Endothelial cell of umbilical vein (primary cell): ENCODE data around the gene ITSN1. TPM values are rescaled to one million over a fixed set of nuclear protein-coding genes. Genes with fewer than 3 reads are reported as not detected.

Source experiments
- BruUV-seq: library from RNA; stranded (reverse); fragments of 400-500 nt; replicated peaks from 2 replicates; lab custom pipeline; 2021; lab: Mats Ljungman, UMichigan
- CTCF ChIA-PET: fragments of 300-600, 350-600 bp; sonication (Branson Sonifier 250); formaldehyde crosslinking; loops from one replicate; lab custom pipeline; 2021; ENCODE audit warnings: antibody characterized with exemption, inconsistent platforms; lab: Charles Lee
- POLR2A ChIA-PET: fragments of 300-600, 350-600 bp; sonication (Branson Sonifier 250); formaldehyde crosslinking; loops from one replicate; lab custom pipeline; 2021; ENCODE audit warnings: antibody characterized with exemption, inconsistent platforms; lab: Charles Lee
- DNase-seq: peaks from one replicate; pipeline ENCODE4 v3.0.0-alpha.2; 2011; ENCODE audit warnings: low read depth, low spot score
- FAIRE-seq: peaks from 2 replicates; lab custom pipeline; 2011; peaks lifted over from hg19 to GRCh38; lab: Jason Lieb, UNC
- H2AFZ ChIP-seq: 2 replicates; pipeline ENCODE4 v1.6.0; 2012; ENCODE audit warnings: low read depth, low read length, control low read depth, inconsistent platforms
- H3K27ac ChIP-seq: 2 replicates; pipeline ENCODE4 v1.5.1; 2011; ENCODE audit warnings: low read depth, mild to moderate bottlenecking, control low read depth, low read length, moderate library complexity; ENCODE audit not compliant: insufficient read depth
- H3K27me3 ChIP-seq, 2 experiments: 2 replicates each; pipeline versions ENCODE4 v1.6.0 to v1.6.1; 2011; ENCODE audit warnings: low read length in 2 of 2, mixed read lengths in 1 of 2; ENCODE audit not compliant: control insufficient read depth in 2 of 2, insufficient read depth in 2 of 2
- H3K36me3 ChIP-seq, 2 experiments: 2 replicates in 1 of 2; 3 replicates in 1 of 2; pipeline ENCODE4 v1.5.1; 2011; ENCODE audit warnings: low read length in 2 of 2, mild to moderate bottlenecking in 1 of 2, moderate library complexity in 1 of 2; ENCODE audit not compliant: control insufficient read depth in 2 of 2, insufficient read depth in 2 of 2; ENCODE audit errors: extremely low read depth in 1 of 2
- H3K4me1 ChIP-seq: 3 replicates; pipeline ENCODE4 v1.5.1; 2011; ENCODE audit warnings: mild to moderate bottlenecking, low read length; ENCODE audit not compliant: control insufficient read depth, insufficient read depth; ENCODE audit errors: extremely low read depth
- H3K4me2 ChIP-seq: 2 replicates; pipeline ENCODE4 v1.6.1; 2011; ENCODE audit warnings: low read length, control low read depth, mixed read lengths; ENCODE audit not compliant: insufficient read depth
- H3K4me3 ChIP-seq, 3 experiments: fragments of 200-600 bp in 1 of 3; sonication (generic), shearing (Covaris generic) in 1 of 3; replicated peaks in 1 of 3; 2 replicates each; pipeline ENCODE4 v1.5.1; 2011 to 2016; ENCODE audit warnings: control low read depth in 3 of 3, low read length in 3 of 3, mild to moderate bottlenecking in 2 of 3, inconsistent platforms in 1 of 3, low read depth in 1 of 3, moderate library complexity in 1 of 3; ENCODE audit not compliant: insufficient read depth in 1 of 3
- H3K79me2 ChIP-seq: 2 replicates; pipeline ENCODE4 v1.6.0; 2012; ENCODE audit warnings: low read length, inconsistent platforms; ENCODE audit not compliant: control insufficient read depth, insufficient read depth
- H3K9ac ChIP-seq: replicated peaks from 2 replicates; pipeline ENCODE3; 2011; ENCODE audit warnings: low read length, control low read depth; ENCODE audit not compliant: insufficient read depth; ENCODE audit errors: extremely low read depth
- H3K9me1 ChIP-seq: replicated peaks from 3 replicates; pipeline ENCODE4 v1.6.0; 2011; ENCODE audit warnings: mild to moderate bottlenecking, low read length; ENCODE audit not compliant: control insufficient read depth, insufficient read depth; ENCODE audit errors: extremely low read depth
- H3K9me3 ChIP-seq: replicated peaks from 2 replicates; pipeline ENCODE4 v1.5.1; 2012; ENCODE audit warnings: low read length, inconsistent platforms; ENCODE audit not compliant: control insufficient read depth, insufficient read depth
- H4K20me1 ChIP-seq: replicated peaks from 2 replicates; pipeline ENCODE3; 2011; ENCODE audit warnings: mild to moderate bottlenecking, low read length; ENCODE audit not compliant: control insufficient read depth, insufficient read depth; ENCODE audit errors: extremely low read depth
- CTCF ChIP-seq, 2 donors: IDR thresholded peaks; 1 replicate in 1 of 2; 2 replicates in 1 of 2; pipeline ENCODE4 v1.5.1; 2011; ENCODE audit warnings: low read length in 2 of 2, mild to moderate bottlenecking in 2 of 2, moderate library complexity in 2 of 2, control low read depth in 1 of 2, inconsistent platforms in 1 of 2, low read depth in 1 of 2; ENCODE audit not compliant: insufficient read depth in 1 of 2; ENCODE audit errors: extremely low read depth in 1 of 2
- EZH2 ChIP-seq: IDR thresholded peaks from 2 replicates; pipeline ENCODE4 v1.6.1; 2012; ENCODE audit warnings: borderline replicate concordance, low read depth, mild to moderate bottlenecking, moderate library complexity, low read length, inconsistent platforms; ENCODE audit not compliant: severe bottlenecking
- FOS ChIP-seq: IDR thresholded peaks from 2 replicates; pipeline ENCODE4 v1.6.1; 2011; ENCODE audit warnings: mild to moderate bottlenecking, low read length, moderate library complexity, borderline replicate concordance; ENCODE audit not compliant: insufficient read depth
- GATA2 ChIP-seq: IDR thresholded peaks from 2 replicates; pipeline ENCODE4 v1.7.0; 2011; ENCODE audit warnings: low read depth, mild to moderate bottlenecking, moderate library complexity, mixed read lengths, low read length; ENCODE audit not compliant: insufficient read length, insufficient read depth
- JUN ChIP-seq: IDR thresholded peaks from 2 replicates; pipeline ENCODE4 v1.6.1; 2011; ENCODE audit warnings: borderline replicate concordance, low read depth; ENCODE audit not compliant: insufficient read length, insufficient read depth
- MYC ChIP-seq: IDR thresholded peaks from one replicate; pipeline ENCODE4 v1.6.1; 2011; ENCODE audit warnings: mild to moderate bottlenecking, low read depth, low read length
- POLR2A ChIP-seq: IDR thresholded peaks from 2 replicates; pipeline ENCODE4 v1.6.1; 2012; ENCODE audit warnings: low read depth, mild to moderate bottlenecking, control low read depth, low read length
- POLR2AphosphoS5 ChIP-seq: IDR thresholded peaks from 2 replicates; pipeline ENCODE4 v1.6.1; 2012; ENCODE audit warnings: low read depth, mild to moderate bottlenecking, control low read depth, low read length, moderate library complexity; ENCODE audit not compliant: insufficient read depth
- dilution Hi-C: fragments of 300-500 bp; cut with MboI; formaldehyde crosslinking; loops from one replicate; pipeline ENCODE4 v1.15.0; 2019; ENCODE audit warnings: low sequenced_read_pairs; ENCODE audit not compliant: extremely low pct_ligation_motif_present
- intact Hi-C: fragments of 100-400 bp; cut with micrococcal nuclease; formaldehyde crosslinking; loops from one replicate; pipeline ENCODE4 v1.10.0; 2022
- polyA plus RNA-seq, 4 experiments: library from polyadenylated mRNA; depleted of rRNA in 3 of 4; stranded (reverse) in 3 of 4; unstranded in 1 of 4; fragments of >200 nt; gene quantifications; 2 replicates each; pipeline versions ENCODE4 v1.2.1 to v1.2.3, GENCODE V29; 2011 to 2012; ENCODE audit warnings: missing spikeins in 1 of 4
- total RNA-seq: library from RNA; stranded (reverse); gene quantifications from 2 replicates; pipeline ENCODE4 v1.2.3, GENCODE V29; 2021
- TF ChIP-seq, protein P1 (sequence below): IDR thresholded peaks from 2 replicates; pipeline ENCODE4 v1.6.1; 2011; ENCODE audit not compliant: insufficient read depth, insufficient read length

Gene ITSN1
- total and polyA plus RNA-seq, 2 donors (not counting 3 experiments of a cell fraction or from before 2014, with no cell fraction given): 72.2 to 86.8 TPM

GRCh38 chr21:33712022-33712803, 69.9 kb downstream of the ITSN1 start:
- Histone ChIP-seq H3K4me1 (peaks cover 3% of the 10 kb centered on the region), H4K20me1 (no peaks in the 10 kb centered on the region), H3K9me3 (no peaks in the 10 kb centered on the region), H3K9ac (no peak overlapping the region), H3K36me3 (no peaks in the 10 kb centered on the region), H3K4me2 (no peak overlapping the region), H3K4me3 (no peak overlapping the region), H2AFZ (no peak overlapping the region), H3K9me1 (no peaks in the 10 kb centered on the region), H3K27me3 (no peaks in the 10 kb centered on the region), H3K79me2 (peaks cover 63% of the 10 kb centered on the region), H3K27ac (no peak overlapping the region)
- ChIA-PET CTCF (interaction anchor here (0.8 kb wide), 1 partner anchor 14 kb away, joined by 3 read pairs; no protein-coding TSS in a partner anchor), POLR2A (interaction anchor here (0.7 kb wide), 1 partner anchor 79 kb away, joined by 3 read pairs; no protein-coding TSS in a partner anchor)
- DNase-seq (peak; percentile 43), FAIRE-seq (no peak)
- BruUV-seq: no TSS peak
- dilution Hi-C loops: no loop called here
- TF ChIP-seq POLR2A: no peak
- no peak for TF ChIP-seq EZH2
- no peak for TF ChIP-seq POLR2AphosphoS5
- intact Hi-C loops: no loop called here

DNA sequence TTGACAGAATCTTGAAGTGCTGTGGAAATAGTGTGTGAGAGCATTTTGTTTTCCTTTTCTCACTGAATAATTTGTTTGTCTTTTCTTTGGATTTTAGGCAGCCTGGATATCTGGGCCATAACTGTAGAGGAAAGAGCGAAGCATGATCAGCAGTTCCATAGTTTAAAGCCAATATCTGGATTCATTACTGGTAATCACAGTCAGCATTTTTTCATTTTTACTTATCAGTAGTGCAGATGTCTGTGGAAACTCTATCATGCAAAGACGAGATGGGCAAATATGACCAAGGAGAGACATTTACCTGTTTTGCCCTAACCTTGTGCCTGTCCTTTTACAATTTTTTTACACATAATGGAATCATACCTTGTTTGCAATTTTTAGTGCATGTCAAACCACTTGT, 78.8 kb downstream of the ITSN1 start:
- Histone ChIP-seq H3K4me3 (no peak overlapping the region), H3K36me3 (peaks cover 7 to 10% of the 10 kb centered on the region in 2 experiments), H2AFZ (no peak overlapping the region), H3K9me3 (no peaks in the 10 kb centered on the region), H3K9me1 (no peaks in the 10 kb centered on the region), H3K79me2 (peaks cover 16% of the 10 kb centered on the region), H3K4me1 (peaks cover 2% of the 10 kb centered on the region), H3K27me3 (no peaks in the 10 kb centered on the region), H3K9ac (no peak overlapping the region), H3K4me2 (no peak overlapping the region), H4K20me1 (no peaks in the 10 kb centered on the region), H3K27ac (no peak overlapping the region)
- CTCF ChIA-PET: interaction anchor here (0.7 to 0.9 kb wide), 2 partner anchors 23 to 38 kb away, joined by 3 read pairs; no protein-coding TSS in a partner anchor
- dilution Hi-C loops: no loop called here
- DNase-seq: no peak
- no peak for FAIRE-seq
- BruUV-seq: no TSS peak
- intact Hi-C loops: no loop called here
- no peak for TF ChIP-seq CTCF (IDR thresholded peaks at IDR 0.05; ENCODE audit: extremely low read depth in 1 of 2, insufficient read depth in 1 of 2, low read depth in 1 of 2, low read length in 2 of 2)
- no peak for TF ChIP-seq GATA2
- no peak for TF ChIP-seq FOS
- TF ChIP-seq POLR2AphosphoS5: no peak
- no peak for TF ChIP-seq EZH2
- TF ChIP-seq MYC: no peak
- TF ChIP-seq, protein P1, sequence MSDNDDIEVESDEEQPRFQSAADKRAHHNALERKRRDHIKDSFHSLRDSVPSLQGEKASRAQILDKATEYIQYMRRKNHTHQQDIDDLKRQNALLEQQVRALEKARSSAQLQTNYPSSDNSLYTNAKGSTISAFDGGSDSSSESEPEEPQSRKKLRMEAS: no peak
- TF ChIP-seq POLR2A: no peak
- no peak for TF ChIP-seq JUN
- POLR2A ChIA-PET: no interaction called here
